ENCODE data around the gene DNMT3B.

Gene DNMT3B

GRCh38 chr20:32772046-32772445, 9.9 kb downstream of the DNMT3B start:
- Mint-ChIP-seq H3K9me3 (no peaks in the 10 kb centered on the region), H3K27ac (no peak overlapping the region), H3K36me3 (ENCODE audit: insufficient read depth) (no peaks in the 10 kb centered on the region), H3K4me1 (ENCODE audit: low read depth in 2 of 2) (peaks cover 2 to 5% of the 10 kb centered on the region in 2 donors), H3K4me3 (no peak overlapping the region), H3K27me3 (no peaks in the 10 kb centered on the region)
- no peak for ATAC-seq (replicated peaks)
- no peak for DNase-seq

GRCh38 chr20:32773223-32773622, 11.0 kb downstream of the DNMT3B start:
- Mint-ChIP-seq H3K27ac (no peak overlapping the region), H3K4me3 (no peak overlapping the region), H3K27me3 (no peaks in the 10 kb centered on the region), H3K4me1 (ENCODE audit: low read depth in 2 of 2) (peaks cover 2 to 5% of the 10 kb centered on the region in 2 donors), H3K36me3 (ENCODE audit: insufficient read depth) (no peaks in the 10 kb centered on the region), H3K9me3 (no peaks in the 10 kb centered on the region)
- DNase-seq (no peak), ATAC-seq (replicated peaks) (no peak)

- no peak for ATAC-seq (replicated peaks)
Observed at GRCh38 chr20:32773855-32774254, 11.7 kb downstream of the DNMT3B start.

GRCh38 chr20:32775336-32775991, 13.3 kb downstream of the DNMT3B start:
- DNase-seq (no peak), ATAC-seq (replicated peaks) (no peak)
- no peaks in the 10 kb centered on the region for H3K27me3 Mint-ChIP-seq
- H3K4me3 Mint-ChIP-seq = no peak overlapping the region
- H3K9me3 Mint-ChIP-seq = no peaks in the 10 kb centered on the region
- H3K36me3 Mint-ChIP-seq (ENCODE audit: insufficient read depth) = no peaks in the 10 kb centered on the region
- peaks cover 7 to 10% of the 10 kb centered on the region in 2 donors for H3K4me1 Mint-ChIP-seq (ENCODE audit: low read depth in 2 of 2)
- no peak overlapping the region for H3K27ac Mint-ChIP-seq

More at GRCh38 chr20:32773855-32774254, 11.7 kb downstream of the DNMT3B start:
- Mint-ChIP-seq H3K4me3 (no peak overlapping the region), H3K4me1 (ENCODE audit: low read depth in 2 of 2) (peaks cover 7 to 10% of the 10 kb centered on the region in 2 donors), H3K36me3 (ENCODE audit: insufficient read depth) (no peaks in the 10 kb centered on the region), H3K27ac (no peak overlapping the region), H3K27me3 (no peaks in the 10 kb centered on the region), H3K9me3 (no peaks in the 10 kb centered on the region)
- no peak for DNase-seq

DNA sequence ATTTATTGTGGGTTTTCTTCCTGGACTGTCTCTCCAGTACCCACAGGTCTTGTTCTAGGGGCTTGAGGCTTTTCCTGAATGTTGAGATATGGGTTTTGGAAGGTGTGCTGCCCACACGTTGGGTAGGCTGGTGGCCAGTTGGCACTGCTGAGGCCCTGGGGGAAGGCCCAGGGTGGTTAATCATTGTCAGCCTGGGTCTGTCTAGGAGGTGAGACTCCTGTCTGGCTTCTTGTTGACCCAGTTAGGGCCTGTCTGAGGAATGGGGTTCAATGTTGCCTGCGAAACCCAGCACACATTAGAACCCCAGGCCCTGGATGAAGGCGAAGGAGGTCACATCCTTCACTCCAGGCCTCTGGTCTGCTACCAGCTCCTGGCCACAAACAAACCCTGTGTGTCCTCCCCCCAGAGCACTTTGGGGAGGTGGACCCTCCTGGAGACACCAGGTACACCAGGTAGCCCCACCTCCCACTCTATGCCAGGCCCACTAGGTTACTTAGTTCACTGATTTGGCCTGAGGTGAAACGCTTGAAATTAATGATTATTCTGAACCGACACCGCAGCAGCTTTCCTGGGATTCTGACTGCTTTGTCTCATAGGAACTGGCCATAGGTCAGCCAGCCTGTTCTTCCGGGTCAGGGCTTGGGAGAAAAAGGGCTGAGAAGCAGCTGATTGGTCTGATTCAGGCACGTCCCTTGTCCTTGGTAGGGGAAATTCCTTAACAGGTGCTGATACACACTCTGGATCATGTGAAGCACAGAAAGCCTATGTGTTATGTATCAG, 15.2 kb downstream of the DNMT3B start:
- no peak for ATAC-seq (replicated peaks)
- Mint-ChIP-seq H3K36me3 (ENCODE audit: insufficient read depth) (no peaks in the 10 kb centered on the region), H3K4me3 (no peak overlapping the region), H3K9me3 (no peaks in the 10 kb centered on the region), H3K27me3 (no peaks in the 10 kb centered on the region), H3K4me1 (ENCODE audit: low read depth in 2 of 2) (peaks cover 5% of the 10 kb centered on the region in 2 donors), H3K27ac (no peak overlapping the region)
- DNase-seq = no peak

DNA sequence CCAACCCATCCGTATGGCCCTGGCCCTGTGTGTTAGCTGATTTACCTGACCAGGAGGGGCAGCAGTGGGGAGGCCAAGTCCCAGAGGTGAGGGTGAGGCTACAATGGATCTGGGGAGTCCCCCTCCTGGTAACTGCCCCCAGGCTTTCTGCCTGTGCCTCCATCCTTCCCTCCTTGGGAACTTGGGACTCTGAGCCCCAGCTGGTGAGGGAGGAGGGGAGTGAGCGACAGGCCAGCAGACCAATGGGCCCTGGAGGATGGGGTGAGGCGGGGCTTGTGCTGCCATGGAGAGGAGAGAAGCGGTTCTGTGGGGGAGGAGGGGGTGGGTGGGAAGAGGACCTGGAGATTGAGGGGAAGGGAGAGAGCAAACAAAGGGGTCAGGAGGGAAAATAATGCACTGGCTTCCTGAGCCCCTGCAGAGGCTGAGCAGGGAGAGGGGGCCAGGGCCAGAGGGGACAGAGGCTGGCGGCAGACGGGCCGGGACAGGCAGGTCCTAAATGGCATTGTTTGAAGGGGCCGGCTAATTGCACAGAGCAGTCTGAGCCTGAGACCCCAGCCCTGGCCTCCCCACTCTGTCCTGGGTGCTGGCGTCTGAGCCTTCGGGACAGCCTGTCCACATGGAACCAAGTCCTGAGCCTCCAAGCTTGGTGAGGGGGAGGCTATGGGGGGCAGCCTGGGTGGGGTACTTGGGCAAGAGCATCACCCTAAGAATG, 17.5 kb downstream of the DNMT3B start:
- Mint-ChIP-seq H3K27me3 (no peaks in the 10 kb centered on the region), H3K4me1 (ENCODE audit: low read depth in 2 of 2) (peaks cover 5% of the 10 kb centered on the region in 2 donors), H3K9me3 (no peaks in the 10 kb centered on the region), H3K36me3 (ENCODE audit: insufficient read depth) (no peaks in the 10 kb centered on the region), H3K27ac (no peak overlapping the region), H3K4me3 (no peak overlapping the region)
- ATAC-seq (replicated peaks) (no peak), DNase-seq (no peak)

GRCh38 chr20:32780278-32780677, 18.1 kb downstream of the DNMT3B start:
- no peaks in the 10 kb centered on the region for H3K9me3 Mint-ChIP-seq

GRCh38 chr20:32780749-32781655, 18.8 kb downstream of the DNMT3B start:
- no peak for DNase-seq
- ATAC-seq (replicated peaks) = no peak
- Mint-ChIP-seq H3K4me1 (ENCODE audit: low read depth in 2 of 2) (peaks cover 5% of the 10 kb centered on the region in 2 donors), H3K9me3 (no peaks in the 10 kb centered on the region), H3K27me3 (no peaks in the 10 kb centered on the region), H3K4me3 (no peak overlapping the region), H3K36me3 (ENCODE audit: insufficient read depth) (no peaks in the 10 kb centered on the region), H3K27ac (no peak overlapping the region)

More at GRCh38 chr20:32780278-32780677, 18.1 kb downstream of the DNMT3B start:
- DNase-seq (no peak), ATAC-seq (replicated peaks) (no peak)
- Mint-ChIP-seq H3K4me3 (no peak overlapping the region), H3K27me3 (no peaks in the 10 kb centered on the region), H3K4me1 (ENCODE audit: low read depth in 2 of 2) (peaks cover 5% of the 10 kb centered on the region in 2 donors), H3K36me3 (ENCODE audit: insufficient read depth) (no peaks in the 10 kb centered on the region), H3K27ac (no peak overlapping the region)

GRCh38 chr20:32784369-32785080, 22.3 kb downstream of the DNMT3B start:
- DNase-seq = no peak
- H3K4me1 Mint-ChIP-seq (ENCODE audit: low read depth in 2 of 2) = peaks cover 2 to 3% of the 10 kb centered on the region in 2 donors
- no peaks in the 10 kb centered on the region for H3K36me3 Mint-ChIP-seq (ENCODE audit: insufficient read depth)
- no peak overlapping the region for H3K4me3 Mint-ChIP-seq
- H3K9me3 Mint-ChIP-seq = no peaks in the 10 kb centered on the region
- H3K27me3 Mint-ChIP-seq = no peaks in the 10 kb centered on the region
- H3K27ac Mint-ChIP-seq = no peak overlapping the region
- no peak for ATAC-seq (replicated peaks)

DNA sequence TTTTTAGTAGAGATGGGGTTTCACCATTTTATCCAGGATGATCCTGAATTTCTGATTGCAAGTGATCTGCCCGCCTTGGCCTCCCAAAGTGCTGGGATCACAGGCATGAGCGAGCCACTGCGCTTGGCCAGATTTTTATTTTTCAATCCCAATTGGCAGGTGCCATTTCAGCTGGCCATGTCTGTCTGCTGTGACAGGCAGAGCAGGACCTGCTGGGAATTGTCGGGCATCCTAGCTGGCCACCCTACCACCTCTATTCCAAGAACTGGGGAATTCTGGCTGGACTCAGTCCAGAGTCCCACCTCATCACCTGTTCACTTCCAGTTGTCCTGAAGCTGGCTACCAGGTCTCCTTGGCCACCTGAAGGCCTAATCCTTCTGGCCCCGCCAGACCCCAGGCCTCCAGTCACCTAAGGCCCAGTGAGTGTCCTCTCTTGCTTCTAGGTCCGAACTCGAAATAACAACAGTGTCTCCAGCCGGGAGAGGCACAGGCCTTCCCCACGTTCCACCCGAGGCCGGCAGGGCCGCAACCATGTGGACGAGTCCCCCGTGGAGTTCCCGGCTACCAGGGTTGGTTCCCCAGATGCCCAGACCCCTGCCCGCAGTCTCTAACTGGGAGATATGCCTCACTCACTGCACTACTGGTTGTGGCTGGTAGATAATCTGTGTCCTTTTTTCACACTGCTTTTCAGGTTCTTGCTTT, 24.0 kb downstream of the DNMT3B start:
- Mint-ChIP-seq H3K4me3 (no peak overlapping the region), H3K36me3 (ENCODE audit: insufficient read depth) (no peaks in the 10 kb centered on the region), H3K27ac (no peak overlapping the region), H3K4me1 (ENCODE audit: low read depth in 2 of 2) (peaks cover 3 to 4% of the 10 kb centered on the region in 2 donors), H3K27me3 (no peaks in the 10 kb centered on the region), H3K9me3 (no peaks in the 10 kb centered on the region)
- DNase-seq (no peak), ATAC-seq (replicated peaks) (no peak)

GRCh38 chr20:32787168-32787567, 25.0 kb downstream of the DNMT3B start:
- no peaks in the 10 kb centered on the region for H3K27me3 Mint-ChIP-seq
- no peaks in the 10 kb centered on the region for H3K9me3 Mint-ChIP-seq
- ATAC-seq (replicated peaks) = no peak
- no peak for DNase-seq
- H3K27ac Mint-ChIP-seq = no peak overlapping the region
- peaks cover 3 to 4% of the 10 kb centered on the region in 2 donors for H3K4me1 Mint-ChIP-seq (ENCODE audit: low read depth in 2 of 2)
- no peaks in the 10 kb centered on the region for H3K36me3 Mint-ChIP-seq (ENCODE audit: insufficient read depth)
- H3K4me3 Mint-ChIP-seq = no peak overlapping the region

Data from effector memory CD8-positive, alpha-beta T cell (primary cell).